HG03469 (cell line): Measurements from ENCODE around the gene DNAJC16.
"Not testable (repeated sequence)": the region's sequence is repeated elsewhere in the genome, so short reads cannot be mapped to it uniquely, and the experiment has no call there.

Source experiments
- ATAC-seq: cut with Tn5 transposase; IDR thresholded peaks from one replicate; pipeline ENCODE4 v1.9.1; 2021; ENCODE audit warnings: mild to moderate bottlenecking, moderate library complexity, moderate number of reproducible peaks; ENCODE audit not compliant: unreplicated experiment

Gene DNAJC16

DNA sequence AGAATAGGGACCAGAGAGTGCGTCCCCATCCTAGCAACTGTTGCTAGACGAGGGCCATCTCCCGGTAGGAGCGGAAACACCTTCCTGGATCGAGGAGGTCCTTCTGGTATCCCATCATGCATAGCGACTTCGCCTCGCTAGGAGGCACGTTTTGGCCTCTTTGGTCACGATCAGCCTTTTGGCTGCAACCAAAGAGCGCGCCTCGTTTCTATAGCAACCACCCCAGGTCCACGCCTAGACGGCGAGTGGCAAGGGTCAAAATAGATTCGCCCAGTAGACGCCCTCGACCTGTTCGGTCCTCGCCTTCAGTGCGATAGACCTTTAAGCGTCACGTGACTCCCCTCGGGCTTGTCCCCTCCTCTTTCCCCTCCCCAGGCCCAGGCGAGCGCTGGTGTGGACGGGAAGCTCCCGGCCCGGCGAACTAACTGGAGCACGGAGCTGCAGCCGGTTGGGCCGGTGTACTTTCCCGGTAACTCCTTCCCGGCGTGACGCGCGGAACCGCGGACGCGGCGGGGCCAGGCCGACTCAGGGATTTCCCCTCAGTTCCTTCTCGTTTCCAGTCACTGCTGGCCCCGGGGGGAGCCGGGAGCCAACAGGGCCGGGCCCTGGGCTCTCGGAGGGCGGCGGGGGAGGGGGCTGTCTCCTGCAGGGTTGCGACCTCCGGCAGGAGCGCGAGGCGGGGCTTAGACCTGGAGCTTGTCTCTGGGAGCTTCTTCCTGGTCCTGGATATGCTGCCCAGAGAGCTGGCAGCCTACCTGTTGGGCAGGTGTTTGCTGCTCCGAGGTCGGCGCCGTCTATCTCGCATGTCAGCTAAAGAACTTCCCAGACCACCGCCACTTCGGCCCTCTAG lies at the start of gene DNAJC16:
DNAJC16 (plus strand) TSS at position 359 of the 850 bp plus-strand sequence. CDS start 2,258 bp downstream, outside the sequence.
- peak; percentile 52 for ATAC-seq

DNA sequence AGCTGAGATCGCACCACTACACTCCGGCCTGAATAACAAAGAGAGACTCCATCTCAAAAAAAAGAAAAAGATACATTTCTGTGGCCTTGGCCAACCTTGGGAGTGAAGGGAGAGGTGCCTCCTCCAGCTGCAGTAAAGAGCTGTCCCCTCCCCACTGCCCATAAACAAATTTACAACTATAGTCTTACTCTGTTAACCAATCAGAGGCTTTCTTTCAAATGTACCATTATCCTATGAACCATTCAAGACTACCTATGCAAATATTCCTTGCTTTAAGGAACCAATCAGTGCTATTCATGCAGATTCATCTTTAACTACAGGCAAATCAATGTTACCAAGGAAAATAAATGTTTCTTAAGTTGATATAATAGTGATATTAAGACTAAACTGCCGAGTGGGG lies 49.7 kb upstream of the DNAJC16 start:
- no peak for ATAC-seq

DNA sequence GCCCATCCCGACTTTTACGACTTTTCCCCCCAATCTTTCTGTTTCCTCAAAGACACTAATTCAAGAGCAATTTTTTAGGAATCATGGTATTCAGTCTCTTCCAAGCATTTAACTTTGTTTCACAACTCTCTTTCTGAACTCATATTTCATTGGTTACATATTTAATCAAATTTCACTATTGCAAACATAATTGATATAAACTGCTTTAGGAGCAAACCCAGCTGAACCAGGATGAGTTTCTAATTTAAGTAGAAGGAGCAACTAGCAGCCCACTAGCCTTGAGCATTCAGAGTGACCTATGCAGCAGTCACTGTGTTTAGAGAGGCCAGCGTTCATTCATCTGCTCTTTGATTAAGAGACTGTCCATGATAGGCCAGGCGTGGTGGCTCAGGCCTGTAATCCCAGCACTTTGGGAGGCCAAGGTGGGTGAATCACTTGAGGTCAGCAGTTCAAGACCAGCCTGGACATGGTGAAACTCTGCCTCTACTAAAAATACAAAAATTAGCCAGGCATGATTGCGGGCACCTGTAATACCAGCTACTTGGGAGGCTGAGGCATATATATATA lies 48.9 kb upstream of the DNAJC16 start:
- no peak for ATAC-seq

DNA sequence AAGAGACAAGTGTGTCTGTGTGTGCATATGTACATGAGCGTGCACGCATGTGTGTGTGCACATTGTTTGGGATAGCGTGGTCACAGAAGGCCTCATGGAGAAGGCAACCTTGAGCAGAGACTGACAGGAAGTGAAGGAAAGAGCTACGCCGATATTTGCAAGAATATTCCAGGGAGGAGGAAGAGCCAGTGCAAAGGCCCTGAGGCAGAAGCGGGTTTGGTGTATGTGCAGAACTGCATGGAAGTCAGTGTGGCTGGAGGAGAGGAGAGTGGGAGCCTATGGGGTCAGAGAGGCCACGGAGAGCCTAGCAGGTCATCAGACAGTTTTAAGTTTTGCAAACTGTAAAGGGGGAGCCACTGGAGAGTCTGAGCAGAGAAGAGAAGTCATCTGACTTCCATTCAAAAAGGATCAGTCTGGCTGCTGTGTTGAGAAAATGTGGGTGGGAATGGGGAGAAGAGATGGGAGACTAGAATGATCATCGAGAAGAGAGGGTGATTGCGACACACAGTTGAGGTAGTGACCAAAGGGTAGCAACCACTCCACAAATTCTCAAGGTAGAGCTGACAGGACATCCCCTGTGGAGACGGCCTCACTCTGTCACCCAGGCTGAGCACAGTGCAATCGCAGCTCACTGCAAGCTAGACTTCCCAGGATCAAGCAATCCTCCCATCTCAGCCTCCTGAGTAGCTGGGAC lies 46.8 kb upstream of the DNAJC16 start:
- ATAC-seq = no peak

DNA sequence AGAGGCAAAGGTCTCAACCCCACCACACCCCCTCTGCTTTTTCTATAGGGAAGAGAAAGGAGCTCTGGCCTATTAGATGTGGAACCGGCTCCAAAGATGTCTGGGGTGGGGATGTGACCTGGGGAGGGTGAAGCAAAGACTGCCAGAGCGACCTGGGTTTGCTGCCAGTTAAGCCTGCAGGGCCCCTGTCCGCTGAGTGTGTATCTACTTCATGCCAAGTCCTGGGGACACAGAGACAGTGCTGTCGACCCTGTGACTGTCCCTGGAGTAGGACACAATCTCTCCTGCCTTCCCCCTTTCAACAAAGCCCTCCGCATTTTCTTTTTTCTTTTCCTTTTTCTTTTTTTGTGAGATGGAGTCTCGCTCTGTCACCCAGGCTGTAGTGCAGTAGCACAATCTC lies 44.2 kb upstream of the DNAJC16 start:
- ATAC-seq = not testable (repeated sequence)

DNA sequence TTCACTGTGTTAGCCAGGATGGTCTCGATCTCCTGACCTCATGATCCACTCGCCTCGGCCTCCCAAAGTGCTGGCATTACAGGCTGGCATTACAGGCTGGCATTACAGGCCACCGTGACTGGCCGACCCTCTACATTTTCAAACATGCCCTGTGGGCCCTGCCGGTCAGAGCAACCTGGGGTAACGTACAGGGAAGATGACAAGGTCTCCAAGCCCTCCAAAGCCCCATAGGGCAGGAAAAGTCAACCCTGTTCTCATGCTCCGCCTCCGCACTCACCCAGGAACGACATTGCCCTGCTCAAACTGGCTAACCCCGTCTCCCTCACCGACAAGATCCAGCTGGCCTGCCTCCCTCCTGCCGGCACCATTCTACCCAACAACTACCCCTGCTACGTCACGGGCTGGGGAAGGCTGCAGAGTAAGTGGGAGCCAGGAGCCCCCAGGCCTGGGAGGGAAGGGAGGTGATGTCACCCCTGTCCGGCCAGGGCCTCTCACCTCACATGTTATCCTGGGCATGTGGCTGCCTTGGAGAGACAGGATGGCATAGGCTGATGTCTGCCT lies 43.6 kb upstream of the DNAJC16 start:
- ATAC-seq = not testable (repeated sequence)

DNA sequence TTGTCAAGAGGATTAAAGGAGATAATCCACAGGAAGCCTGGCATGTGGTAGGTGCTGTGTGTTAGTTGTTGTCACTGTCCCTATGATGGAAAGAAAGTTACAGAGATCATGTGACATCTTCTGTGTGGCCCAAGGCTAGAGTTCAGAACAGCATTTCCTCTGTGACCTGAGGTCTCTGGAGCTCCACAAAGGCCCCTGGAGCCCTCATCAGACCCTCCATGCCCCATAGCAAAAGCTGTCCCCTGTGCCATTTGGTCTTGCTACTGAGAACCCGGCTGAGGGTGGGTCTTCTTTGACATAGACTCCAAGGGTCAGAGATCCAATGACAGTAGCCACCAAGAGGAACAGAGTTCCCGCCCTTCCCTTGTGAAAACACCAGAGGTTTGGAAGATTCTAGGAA lies 42.7 kb upstream of the DNAJC16 start:
- ATAC-seq = no peak

DNA sequence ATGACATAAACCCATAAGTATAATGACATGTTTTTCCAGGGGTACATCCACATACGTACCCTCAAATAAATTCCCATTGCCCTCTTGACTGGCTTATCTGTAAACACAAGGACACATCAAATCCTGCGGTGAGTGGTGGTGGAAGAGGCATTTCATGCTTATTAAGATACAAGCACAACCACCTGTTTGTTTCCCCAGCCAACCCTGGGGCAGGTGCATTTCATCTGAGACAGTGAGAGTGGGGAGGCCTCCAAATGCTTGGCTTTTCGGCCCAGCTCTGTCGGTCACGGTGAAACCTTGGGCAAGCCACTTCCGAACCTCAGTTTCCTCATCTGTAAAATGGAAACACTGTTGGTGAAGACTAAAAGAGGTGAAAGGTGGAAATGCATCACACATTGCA lies 42.2 kb upstream of the DNAJC16 start:
- not testable (repeated sequence) for ATAC-seq

DNA sequence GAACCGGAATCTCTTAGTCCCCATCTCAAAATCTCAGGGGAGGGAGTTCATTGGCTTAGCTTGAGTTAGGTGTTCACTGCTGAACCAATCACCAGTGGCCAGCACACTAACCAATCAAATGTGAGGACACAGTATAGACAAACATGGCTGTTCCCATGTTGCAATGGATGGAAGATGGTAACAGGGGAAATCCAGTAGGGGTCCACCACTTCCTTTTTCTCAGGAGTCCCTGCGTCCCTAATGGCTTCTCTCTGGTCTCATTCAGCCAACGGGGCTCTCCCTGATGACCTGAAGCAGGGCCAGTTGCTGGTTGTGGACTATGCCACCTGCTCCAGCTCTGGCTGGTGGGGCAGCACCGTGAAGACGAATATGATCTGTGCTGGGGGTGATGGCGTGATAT lies 41.0 kb upstream of the DNAJC16 start:
- no peak for ATAC-seq

DNA sequence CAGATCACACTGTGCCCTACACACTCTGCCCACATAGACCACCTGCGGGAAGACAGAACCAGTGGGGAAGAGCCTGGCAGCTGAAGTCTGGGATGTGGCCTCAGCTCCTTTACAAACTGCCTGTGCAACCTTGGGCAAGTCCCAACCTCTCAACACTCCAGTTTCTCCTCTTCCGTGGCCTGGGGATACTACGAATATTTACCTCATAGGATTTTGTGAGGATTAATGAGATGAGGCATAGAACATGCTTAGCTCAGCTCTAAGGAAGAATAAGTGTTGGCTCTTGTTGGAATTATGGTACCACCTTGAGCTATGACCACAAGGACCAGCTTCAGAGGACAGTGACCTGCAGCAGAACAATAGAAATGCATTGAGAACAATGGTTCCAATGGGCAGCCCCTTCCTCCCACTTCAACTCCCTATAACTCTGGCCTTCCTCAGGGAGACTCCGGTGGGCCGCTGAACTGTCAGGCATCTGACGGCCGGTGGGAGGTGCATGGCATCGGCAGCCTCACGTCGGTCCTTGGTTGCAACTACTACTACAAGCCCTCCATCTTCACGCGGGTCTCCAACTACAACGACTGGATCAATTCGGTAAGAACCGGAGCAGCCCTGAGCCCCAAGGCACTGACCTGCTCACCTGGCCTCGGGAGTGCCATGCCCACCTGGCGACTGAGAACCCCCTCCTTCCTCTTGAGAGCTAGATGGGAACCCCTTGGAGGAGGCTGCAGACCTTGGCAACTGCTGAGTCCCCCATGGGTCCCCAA lies 39.6 kb upstream of the DNAJC16 start:
- not testable (repeated sequence) for ATAC-seq

DNA sequence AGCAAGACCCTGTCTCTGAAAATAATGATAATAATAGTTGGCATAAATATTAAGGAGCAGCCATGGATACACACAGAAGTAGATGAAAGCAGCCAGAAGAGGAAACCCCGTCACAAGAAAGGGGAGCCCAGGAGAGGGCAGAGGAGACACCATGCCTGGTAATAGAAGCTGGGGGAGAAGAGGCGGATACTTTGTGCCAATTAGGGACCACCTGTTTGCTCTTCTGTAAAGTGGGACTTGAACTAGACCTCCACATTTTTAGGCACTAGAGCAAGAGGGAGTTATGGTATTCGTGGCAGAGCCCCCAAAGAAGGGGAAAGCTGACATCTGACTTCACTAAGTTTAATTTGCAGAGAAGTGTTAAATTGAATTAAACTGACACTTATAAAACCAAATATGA lies 38.3 kb upstream of the DNAJC16 start:
- ATAC-seq = no peak

DNA sequence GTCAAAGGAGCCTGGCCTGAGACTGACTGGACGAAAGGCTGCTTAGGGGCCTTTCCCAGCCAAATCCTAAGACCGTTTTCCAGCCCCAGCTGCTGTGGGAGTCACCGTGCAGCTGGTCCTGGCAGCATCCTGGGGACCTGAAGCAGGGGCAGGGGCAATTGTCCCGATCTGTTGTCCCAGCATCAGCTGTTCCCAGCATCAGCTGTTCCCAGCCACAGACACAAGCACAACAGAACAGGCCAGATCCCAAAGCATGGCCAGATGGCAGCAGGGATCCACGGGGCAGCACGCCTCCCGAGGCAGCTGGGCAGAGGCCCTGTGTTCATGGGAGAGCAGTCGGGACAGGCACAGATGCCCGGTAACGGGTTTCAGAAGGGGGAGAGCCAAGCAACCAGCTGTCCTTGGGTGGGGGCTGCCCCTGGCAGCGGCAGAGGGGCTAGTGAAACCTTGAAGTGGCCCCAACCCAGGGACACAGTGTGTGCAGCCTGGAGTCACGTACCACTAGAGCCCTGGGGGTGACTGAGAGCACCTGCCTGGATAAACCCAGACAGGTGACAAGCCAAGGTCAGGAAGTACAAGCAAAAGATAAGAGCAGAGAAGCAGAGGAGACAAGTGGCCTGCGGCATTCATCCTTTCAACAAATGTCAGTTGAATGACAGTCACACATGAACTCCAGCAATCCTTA lies 37.5 kb upstream of the DNAJC16 start:
- ATAC-seq = no peak

DNA sequence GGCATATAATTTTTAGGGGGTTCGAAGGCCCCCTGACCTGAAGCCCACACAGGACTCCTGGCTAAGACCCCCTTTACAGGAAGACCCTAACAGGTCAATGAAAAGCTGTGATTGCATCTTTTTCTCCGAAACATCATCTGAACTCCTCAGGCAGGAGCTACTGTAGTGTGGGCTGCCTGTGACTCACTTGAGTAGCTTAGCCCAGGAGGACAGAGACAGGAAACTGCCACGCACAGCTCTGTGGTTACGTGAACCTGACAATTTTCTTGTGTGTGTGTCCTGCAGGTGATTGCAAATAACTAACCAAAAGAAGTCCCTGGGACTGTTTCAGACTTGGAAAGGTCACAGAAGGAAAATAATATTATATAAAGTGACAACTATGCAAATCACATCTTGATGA lies 35.6 kb upstream of the DNAJC16 start:
- ATAC-seq = not testable (repeated sequence)

DNA sequence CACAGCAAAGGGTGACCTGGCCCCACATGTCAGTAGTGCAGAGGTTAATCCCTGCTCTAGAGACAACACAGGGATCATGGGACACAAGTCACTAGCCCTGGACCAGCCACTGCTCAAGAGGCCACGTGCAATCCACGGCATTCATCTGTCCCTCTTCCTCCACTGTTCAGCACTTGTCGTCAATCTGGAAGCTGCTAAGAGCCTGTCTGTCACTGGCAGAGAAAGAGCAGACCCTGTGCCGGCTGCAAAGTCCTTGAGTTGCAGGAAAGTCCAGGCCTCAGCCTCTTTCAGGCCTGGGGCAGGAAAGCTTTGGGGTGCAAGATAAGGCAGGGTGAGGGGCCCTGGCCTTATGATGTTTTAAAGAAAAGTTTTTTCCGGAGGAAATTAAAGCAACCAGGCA lies 34.1 kb upstream of the DNAJC16 start:
- no peak for ATAC-seq

DNA sequence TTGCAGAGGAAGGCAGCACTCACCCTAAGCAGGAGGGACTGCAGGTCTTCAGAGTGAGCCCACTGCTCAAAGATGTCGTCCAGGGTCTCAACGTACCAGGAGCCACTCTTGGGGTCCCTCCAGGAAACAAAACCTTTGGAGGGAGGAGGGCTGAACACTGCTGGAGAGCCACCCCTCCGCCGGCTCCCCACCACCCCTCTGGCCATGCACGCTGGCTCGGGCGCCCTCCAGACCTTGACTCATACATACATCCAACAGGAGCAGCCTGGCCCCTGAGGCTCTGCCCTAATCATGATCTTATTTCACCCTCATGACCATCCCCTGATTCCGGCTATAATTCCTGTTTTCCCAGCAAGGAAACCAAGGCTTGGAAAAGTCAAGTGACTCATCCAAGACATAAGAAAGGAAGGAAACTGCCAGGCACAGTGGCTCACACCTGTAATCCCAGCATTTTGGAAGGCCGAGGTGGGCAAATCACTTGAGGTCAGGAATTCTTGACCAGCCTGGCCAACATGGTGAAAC lies 32.7 kb upstream of the DNAJC16 start:
- no peak for ATAC-seq

DNA sequence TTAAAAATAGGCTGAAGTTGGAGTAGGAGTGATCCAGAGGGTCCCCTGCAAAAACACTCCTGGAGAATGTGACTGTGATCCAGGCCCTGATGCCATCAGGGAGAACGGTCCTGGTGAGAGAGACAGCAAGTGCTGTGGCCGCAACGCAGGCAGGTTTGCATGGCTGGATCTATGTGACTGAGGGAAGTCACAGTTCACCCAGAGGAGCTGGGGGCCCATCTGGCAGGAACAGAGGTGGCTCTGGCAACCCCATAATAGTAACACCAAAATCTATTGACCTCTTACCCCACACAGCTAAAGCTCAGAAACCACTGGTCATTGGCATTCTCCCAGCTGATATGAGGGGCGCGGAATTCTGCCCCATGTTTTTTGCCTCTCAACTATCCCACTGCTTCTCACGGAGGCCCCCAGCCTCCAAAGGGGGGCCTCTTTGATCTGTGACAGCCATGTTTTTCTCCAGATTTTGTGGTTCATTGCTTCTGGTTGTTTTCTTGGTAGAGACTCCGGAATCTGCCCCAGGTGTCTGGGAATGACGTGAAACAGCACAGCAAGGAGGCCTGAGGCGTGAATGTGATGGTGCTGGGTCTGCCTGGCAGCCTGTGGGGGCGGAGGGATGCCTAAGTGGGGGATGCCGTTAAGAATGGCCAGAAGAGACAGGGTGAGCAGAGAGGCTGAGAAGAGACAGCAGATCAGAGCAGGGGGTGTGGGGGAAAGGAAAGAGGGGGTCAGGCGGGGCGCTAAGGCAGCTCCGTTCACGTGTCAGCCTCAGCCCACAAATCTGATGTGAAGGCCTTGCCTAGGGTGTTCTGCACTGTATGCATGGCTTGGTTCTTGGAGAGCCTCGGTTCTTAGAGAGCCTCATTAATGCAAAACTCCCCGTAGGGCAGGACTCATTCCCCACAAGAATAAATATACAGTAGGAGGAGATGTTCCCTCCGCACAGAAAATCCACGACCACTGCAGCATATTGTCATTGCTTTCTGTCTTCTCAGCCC lies 26.2 kb upstream of the DNAJC16 start:
- no peak for ATAC-seq

DNA sequence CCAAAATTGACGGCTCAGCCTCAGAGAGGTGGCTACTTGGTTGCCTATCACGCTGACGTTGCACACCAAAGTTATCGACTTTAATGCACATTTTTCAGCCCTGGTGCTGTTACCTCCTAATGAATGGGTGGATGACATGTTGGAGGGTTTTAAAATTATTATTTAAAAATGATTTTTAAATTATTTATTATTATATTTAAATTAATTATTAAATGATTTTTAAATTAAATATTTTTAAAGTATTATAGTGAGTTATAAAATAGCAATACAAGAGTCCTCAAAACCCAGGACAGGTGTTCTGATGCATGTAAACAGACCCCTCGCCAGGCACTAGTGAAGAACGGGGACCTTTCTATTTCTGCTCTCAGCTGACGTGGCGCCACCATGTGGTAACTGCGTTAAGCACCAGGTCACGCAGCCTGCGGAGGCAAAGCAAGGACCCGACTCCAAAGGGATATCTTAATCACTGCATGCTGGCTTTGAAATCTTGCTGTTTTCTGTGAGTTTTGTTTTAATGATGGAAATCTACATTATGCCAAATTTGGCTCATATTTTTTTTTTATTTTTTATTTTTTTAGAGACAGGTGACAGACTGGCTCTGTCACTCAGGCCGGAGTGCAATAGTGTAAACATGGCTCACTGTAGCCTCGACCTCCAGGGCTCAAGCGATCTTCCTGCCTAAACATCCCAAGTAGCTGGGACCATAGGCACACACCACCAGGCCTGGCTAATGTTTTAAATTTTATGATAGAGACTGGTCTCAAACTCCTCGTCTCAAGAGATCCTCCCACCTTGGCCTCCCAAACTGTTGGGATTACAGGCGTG lies 25.2 kb upstream of the DNAJC16 start:
- ATAC-seq = no peak

DNA sequence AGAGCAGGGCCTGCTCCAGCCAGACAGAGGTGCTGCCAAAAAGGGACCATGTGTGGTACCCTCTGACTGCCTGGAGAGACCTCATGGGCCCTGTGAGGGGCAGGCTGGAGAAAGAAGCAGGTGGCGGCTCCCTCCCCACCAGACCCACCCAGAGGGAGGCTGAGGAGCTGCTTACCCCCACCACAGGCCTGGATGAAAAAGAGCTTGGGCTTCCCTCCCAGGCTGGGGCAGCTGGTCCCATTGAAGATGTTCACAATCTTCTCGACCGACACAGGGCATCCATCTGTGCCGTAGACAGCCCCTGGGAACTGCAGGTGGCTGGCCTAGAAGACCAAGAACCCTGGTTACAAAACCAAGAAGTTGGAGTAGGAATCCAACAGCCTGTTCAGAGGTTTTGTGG lies 22.2 kb upstream of the DNAJC16 start:
- ATAC-seq = no peak
